Activated naive CD4-positive, alpha-beta T cell treated with anti-CD3 and anti-CD28 coated beads, Interleukin-2, amount 50 U/mL, for 72 hours (primary cell): ENCODE data around the gene TMEM26. TPM values are rescaled to one million over a fixed set of nuclear protein-coding genes. Genes with fewer than 3 reads are reported as not detected.

ENCODE experiments used
- ATAC-seq, 2 donors: fragments of 150-1000 bp; cut with Tn5 transposase; 2 replicates each; pipeline ENCODE4 v1.10.0; 2021; ENCODE audit warnings: mild to moderate bottlenecking in 2 of 2, moderate library complexity in 2 of 2
- DNase-seq, 2 donors: peaks; one replicate each; pipeline ENCODE4 v3.0.0; 2021 to 2022; ENCODE audit warnings: low spot score in 2 of 2
- H3K27ac Mint-ChIP-seq, 2 donors: one replicate each; pipeline ENCODE4 v1.8.0; 2022; ENCODE audit warnings: mild to moderate bottlenecking in 2 of 2, mixed read lengths in 2 of 2
- H3K36me3 Mint-ChIP-seq, 2 donors: one replicate each; pipeline ENCODE4 v1.8.0; 2022; ENCODE audit warnings: mixed read lengths in 2 of 2
- H3K9me3 Mint-ChIP-seq, 2 donors: one replicate each; pipeline ENCODE4 v1.8.0; 2022; ENCODE audit warnings: mixed read lengths in 2 of 2
- total RNA-seq, 2 donors: library from RNA; stranded (reverse); gene quantifications; one replicate each; pipeline ENCODE4 v1.2.3, GENCODE V29; 2022

Gene TMEM26
- total RNA-seq: not detected

DNA sequence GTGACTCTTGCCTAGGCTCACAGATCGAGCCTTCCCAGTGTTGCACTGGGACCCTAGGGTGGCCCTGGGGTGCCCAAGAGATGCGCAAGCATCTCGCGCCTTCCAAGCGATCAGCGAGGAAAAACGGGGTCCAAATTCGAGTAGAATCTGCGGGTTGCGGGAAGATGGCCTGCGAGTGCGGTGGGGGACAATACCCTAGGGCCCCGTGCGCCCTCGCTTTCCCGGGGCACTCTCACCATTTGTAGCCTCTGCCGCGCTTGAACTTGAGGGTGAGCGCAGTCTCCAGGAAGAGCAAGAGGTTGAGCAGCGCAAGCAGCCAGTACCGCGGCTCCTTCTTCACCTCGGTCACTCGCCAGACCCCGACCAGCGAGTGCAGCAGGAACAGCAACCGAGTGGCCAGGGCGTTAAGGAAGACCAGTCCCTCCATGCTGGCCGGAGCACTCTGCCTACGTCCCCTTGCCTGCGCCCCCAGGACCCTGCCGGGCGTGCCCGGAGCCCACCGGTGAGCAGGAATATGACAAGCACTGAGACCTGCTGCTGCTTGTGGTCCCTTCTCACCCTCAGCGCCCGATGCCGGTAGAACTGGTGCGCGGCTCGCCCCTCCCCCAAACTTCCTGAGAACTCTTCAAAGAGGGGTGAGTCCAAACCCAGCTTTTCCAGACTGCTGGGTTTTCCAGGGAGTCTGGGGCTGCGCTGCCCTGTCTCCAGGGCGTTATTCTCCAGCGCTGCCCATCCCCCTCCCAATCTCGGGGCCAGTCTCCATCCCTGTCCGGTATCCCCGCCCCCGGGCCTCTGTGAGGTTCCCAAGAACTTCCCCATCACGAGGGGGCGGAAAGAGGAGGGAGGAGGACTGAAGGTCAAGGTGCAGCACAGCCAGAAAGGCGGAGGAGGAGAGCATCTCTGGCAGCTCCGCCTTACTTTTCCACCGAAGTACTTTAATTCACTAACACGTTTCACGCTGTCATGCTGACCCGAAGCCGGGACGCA lies at the start of gene TMEM26:
TMEM26 (minus strand) TSS at position 727 of the 987 bp plus-strand sequence; CDS start at position 427, 300 bp downstream.
- no peak for ATAC-seq
- Mint-ChIP-seq H3K27ac (no peak within 1 kb of the TSS), H3K9me3 (no peaks in the 10 kb centered on the region), H3K36me3 (no peaks in the 10 kb centered on the region)
- no peak for DNase-seq

DNA sequence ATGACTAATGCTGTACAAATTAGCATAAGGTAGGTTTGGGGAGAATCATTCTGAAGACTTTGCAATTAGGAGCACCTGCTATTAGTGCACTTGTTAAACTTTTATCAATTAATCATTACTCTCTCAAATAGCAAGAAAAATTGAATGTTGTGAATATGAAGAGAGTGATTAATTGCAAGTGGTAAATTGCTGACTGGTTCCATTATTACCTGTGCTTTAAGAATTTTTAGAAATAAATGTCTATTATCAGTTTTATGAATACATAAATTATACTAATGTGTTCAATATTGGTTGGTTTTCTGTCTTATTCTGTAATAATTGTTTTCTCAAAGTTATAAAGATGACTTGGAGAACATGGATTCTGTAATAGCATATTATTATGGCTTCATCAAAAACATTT lies 47.3 kb upstream of the TMEM26 start:
- Mint-ChIP-seq H3K36me3 (no peaks in the 10 kb centered on the region), H3K9me3 (no peaks in the 10 kb centered on the region)

DNA sequence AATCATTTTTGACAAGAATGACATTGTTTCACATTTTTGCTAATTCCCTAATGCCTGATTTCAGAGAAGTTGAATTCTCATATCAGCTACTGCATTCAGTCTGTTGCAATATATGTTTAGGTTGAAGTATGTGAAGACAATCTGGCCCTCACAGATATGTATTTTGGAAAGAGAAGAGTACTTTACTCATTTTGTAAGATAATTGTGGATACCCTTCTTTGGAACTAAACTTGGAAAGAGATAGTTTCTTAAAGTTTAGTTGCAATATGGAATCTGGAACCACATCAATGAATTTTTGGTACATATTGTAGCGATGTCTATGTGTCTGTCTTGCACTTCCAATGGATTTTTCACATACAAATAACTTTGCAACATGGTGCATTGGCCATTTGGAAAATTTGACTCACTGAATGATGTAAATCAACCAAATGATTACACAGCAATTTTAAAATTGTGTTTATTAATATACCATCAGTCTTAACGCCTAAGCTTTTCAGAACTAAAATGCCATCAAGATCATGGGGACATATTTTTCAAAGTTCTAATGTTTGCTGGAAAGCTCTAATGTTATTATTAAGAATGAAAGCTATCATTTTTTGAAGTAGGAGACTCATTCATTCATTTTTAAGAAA lies 39.3 kb upstream of the TMEM26 start:
- no peak for DNase-seq
- H3K9me3 Mint-ChIP-seq: no peaks in the 10 kb centered on the region
- no peak for ATAC-seq
- H3K27ac Mint-ChIP-seq: no peak overlapping the region
- no peaks in the 10 kb centered on the region for H3K36me3 Mint-ChIP-seq

More for the DNA sequence above, 47.3 kb upstream of the TMEM26 start:
- DNase-seq: no peak
- ATAC-seq: no peak
- no peak overlapping the region for H3K27ac Mint-ChIP-seq

DNA sequence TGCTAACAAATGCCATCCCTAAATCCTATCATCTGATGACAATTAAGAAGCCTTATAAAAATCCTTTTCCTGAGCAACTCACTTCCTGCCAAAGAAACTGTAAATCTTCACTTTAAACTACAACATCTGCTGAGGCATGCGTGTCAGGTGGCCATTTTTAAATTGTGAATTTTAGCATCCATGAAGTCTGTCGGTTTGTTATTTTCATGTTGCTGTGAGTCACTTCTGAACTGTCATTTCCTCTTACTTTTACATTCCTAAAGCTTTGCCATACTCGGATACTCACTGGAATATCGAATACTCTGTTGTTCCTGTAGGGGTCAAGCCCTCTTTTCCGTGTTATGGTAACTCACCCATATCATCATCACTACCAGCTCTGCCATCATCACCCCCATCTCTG lies 34.3 kb upstream of the TMEM26 start:
- Mint-ChIP-seq H3K27ac (no peak overlapping the region), H3K9me3 (no peaks in the 10 kb centered on the region), H3K36me3 (no peaks in the 10 kb centered on the region)
- no peak for ATAC-seq
- no peak for DNase-seq

DNA sequence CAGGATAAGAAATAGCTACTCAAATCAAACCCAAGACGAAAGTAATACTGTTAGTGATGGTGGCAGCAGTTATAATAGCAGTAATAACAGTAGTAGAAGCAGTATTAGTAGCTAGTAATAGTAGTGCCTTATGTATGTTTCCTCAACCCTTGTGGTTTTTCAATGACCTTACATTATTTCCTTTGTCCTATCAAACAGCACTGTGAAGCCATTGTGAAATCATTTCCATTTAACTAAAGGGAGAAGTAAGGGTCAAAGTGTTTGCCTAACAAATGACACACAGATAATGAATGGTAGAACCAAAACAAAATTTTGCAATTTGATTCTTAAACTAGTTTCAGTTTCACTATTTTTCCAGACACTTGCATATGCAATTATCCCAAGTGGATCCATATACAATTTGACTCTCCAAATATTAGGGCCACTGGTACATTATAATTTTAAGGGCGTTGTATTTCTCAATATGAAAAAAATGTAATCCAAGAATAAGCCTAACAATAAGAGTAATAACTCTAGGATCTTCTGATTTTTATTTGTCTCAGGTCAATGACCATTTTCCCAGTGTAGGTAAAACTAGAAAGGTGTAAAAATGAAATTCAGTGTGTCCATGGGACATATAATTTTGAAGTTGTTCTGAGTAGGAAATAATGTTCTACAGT lies 33.7 kb upstream of the TMEM26 start:
- Mint-ChIP-seq H3K27ac (no peak overlapping the region), H3K9me3 (no peaks in the 10 kb centered on the region), H3K36me3 (no peaks in the 10 kb centered on the region)
- no peak for DNase-seq
- ATAC-seq: no peak

DNA sequence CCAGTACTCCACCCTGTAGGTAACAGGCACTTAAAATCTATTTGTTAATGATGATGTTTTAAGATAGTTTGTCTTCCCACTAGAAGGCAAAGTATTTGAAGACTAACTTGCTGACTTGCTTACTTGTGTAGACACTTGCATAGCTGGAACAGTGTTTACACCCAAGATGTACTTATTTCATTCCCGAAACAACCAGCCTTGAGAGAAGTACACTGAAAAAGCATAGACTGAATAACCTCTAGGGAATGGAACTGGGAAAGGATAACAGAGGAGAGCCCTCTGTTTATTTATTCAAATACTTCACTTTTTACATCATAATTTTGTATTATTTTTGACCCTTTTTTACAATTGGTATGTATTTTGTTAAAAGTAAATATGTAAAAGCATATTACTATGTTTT lies 33.1 kb upstream of the TMEM26 start:
- ATAC-seq (no peak), DNase-seq (no peak)
- no peak overlapping the region for H3K27ac Mint-ChIP-seq
- H3K36me3 Mint-ChIP-seq: no peaks in the 10 kb centered on the region
- H3K9me3 Mint-ChIP-seq: no peaks in the 10 kb centered on the region

DNA sequence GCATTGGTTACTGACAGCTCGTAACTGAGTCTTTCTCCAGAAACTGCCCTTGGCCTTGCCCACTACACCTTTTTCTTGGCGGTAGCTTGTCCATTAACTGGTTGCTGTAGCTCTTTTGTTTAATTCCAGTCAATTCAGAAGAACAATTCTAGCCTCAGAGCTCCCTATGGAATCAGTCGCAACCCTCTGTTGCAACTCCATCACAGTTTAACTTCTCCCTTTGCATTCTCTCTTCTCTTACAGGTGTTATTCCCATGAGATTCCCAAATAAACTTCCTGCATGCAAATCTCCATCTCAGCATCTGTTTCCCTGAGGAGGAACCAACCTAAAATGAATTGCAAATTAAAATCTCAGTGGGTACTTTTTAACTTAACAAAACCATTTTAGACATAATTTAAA lies 28.4 kb upstream of the TMEM26 start:
- H3K27ac Mint-ChIP-seq: no peak overlapping the region
- ATAC-seq (no peak), DNase-seq (no peak)
- no peaks in the 10 kb centered on the region for H3K36me3 Mint-ChIP-seq
- H3K9me3 Mint-ChIP-seq: no peaks in the 10 kb centered on the region

DNA sequence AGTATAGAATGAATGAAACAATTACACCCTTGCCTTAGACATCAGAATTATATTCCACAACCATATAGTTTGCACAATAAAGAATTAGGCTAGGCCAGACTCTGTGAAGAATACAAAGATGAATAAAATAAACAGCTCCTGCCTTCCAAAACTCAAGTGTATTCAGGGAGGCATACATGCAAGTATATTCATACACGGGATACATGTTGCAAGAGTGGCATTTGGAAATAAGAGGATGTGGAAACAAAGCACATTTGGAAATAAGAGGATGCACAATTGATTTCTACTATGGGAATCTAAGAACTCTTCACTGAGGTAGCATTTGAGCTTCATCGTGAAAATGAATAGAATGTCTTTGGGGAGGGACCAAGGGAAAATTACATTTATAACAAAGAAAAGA lies 27.0 kb upstream of the TMEM26 start:
- ATAC-seq (no peak), DNase-seq (no peak)
- Mint-ChIP-seq H3K36me3 (no peaks in the 10 kb centered on the region), H3K9me3 (no peaks in the 10 kb centered on the region), H3K27ac (no peak overlapping the region)

DNA sequence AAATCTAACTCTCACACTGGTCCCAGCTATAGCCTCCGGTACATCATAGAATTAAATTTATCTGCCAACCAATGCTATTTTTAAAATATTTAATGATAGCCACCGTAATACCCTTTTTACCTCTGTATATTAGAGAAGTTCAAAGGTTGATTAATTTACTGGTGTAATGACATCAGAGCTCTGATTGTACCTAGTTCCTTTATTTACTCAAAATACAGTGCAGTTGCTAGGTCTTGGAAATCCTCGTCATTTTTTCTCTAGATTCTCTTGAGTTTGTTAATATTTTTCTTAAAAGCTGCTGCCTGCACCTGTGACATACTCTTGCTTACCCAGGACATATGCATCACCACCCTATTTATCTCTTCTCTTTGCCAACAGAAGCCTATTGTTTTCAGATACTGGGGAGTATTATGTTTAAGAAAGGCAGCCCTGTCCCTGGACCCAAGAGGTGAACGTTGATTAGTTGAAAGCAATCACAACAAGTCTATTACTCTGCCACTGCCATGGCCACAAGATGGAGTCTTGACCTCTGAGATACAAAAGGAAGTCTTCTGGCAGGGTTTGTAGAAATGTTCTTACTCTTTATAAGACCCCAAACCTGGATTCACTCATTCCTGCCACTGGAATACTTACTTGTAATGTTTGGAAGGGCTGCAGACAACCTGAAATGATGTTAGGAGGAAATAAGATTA lies 25.6 kb upstream of the TMEM26 start:
- no peaks in the 10 kb centered on the region for H3K36me3 Mint-ChIP-seq
- no peaks in the 10 kb centered on the region for H3K9me3 Mint-ChIP-seq
- ATAC-seq (no peak), DNase-seq (no peak)
- H3K27ac Mint-ChIP-seq: no peak overlapping the region

DNA sequence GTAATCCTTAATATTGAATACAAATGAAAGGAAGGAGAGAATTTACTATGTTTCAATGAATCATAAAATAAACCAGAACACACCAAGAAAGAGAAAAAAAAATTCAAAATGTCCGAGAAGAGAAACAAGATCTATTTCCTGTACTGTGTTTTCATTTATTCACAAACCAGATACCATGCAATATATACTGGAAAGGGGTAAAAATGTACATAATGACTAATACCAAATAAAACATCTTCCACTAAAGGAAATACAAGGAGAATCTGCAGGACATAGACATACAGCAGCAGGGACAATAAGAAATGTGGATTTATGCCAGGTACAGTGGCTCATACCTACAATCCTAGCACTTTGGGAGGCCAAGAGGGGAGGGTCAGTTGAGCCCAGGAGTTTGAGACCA lies 24.3 kb upstream of the TMEM26 start:
- Mint-ChIP-seq H3K36me3 (no peaks in the 10 kb centered on the region), H3K9me3 (no peaks in the 10 kb centered on the region), H3K27ac (no peak overlapping the region)
- ATAC-seq: no peak
- no peak for DNase-seq

DNA sequence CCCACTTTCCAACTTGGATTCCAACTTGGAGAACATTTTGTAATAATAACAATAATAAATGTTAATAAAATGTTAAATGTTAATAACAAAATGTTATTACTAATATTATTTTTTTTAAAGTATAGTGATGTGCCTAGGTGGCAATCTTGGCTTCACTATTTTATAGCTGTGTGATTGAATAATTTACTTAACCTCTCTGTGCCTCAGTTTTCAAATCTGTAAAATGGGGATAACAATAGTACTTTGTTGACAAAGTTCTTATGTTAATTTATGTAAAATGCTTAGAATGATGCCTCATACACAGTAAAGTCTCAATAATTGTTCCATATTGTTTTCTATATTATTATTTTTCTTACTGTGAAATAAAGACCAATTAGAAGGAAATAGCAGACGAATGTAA lies 23.3 kb upstream of the TMEM26 start:
- Mint-ChIP-seq H3K27ac (no peak overlapping the region), H3K36me3 (no peaks in the 10 kb centered on the region), H3K9me3 (no peaks in the 10 kb centered on the region)
- ATAC-seq (no peak), DNase-seq (no peak)

DNA sequence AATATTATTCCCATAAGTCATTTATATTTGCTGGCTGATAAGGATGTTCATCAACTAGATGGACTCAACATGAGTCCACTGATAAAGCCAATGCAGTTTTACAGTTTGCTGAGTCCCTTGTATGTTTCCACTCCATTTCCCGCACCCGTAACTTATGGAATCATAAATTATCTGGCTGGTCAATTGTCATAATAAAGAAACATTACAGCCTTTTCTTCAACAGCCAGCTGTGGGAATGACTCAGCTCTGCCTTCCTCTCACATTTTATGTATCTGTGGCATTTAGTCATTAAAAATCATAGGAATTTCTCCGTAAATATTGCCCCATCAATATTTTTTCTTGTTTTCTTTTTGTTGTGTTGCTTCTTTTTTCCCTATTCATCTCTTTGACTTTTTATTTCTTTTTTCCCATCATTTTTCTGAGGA lies 22.3 kb upstream of the TMEM26 start:
- Mint-ChIP-seq H3K27ac (no peak overlapping the region), H3K36me3 (no peaks in the 10 kb centered on the region), H3K9me3 (no peaks in the 10 kb centered on the region)
- DNase-seq (no peak), ATAC-seq (no peak)

DNA sequence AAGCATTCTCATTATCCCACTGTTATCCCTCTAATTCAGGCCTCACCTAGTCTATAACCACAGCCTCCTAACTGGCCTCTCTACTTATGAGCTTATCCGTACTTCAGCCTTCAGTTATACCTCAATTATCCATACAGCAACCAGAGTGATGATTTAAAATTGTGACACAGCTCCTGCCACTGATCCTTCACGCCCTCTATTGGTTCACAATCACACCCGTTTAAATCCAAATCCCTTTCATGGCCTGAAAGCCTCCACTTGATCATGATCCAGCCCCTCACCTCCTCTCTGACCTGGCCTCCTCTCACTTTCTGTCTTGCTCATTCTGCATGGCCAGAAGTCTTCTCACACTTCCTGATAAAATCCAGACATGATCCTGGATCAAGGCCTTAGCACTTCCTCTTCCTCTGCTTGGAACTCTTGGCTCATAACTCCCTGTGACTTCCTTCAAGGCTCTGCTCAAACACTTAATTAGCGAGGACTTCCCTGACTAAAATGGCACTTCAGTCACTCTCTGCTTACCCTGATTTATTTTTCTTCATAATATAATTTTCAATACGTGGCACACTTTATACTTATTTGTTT lies 19.0 kb upstream of the TMEM26 start:
- ATAC-seq (no peak), DNase-seq (no peak)
- Mint-ChIP-seq H3K9me3 (no peaks in the 10 kb centered on the region), H3K27ac (no peak overlapping the region), H3K36me3 (no peaks in the 10 kb centered on the region)

DNA sequence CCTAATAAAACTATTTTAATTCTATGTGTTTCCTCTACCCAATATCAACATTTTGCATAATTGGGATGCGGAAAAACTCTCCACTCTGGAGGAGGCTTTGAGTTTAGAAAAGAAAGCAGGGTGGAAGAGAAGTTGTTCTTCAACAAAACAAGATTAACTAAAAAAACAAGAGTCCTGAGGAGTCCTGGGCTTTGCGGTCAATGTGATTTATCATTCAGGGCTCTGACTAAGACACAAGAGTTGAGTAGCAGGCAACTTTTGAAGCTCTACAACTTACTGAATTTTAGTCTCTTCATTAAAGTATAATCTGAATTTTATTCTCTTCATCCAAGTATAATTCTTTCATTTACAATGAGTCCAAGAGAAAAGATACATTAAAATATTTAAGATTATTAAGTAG lies 18.3 kb upstream of the TMEM26 start:
- Mint-ChIP-seq H3K36me3 (no peaks in the 10 kb centered on the region), H3K27ac (no peak overlapping the region), H3K9me3 (no peaks in the 10 kb centered on the region)
- ATAC-seq (no peak), DNase-seq (no peak)

DNA sequence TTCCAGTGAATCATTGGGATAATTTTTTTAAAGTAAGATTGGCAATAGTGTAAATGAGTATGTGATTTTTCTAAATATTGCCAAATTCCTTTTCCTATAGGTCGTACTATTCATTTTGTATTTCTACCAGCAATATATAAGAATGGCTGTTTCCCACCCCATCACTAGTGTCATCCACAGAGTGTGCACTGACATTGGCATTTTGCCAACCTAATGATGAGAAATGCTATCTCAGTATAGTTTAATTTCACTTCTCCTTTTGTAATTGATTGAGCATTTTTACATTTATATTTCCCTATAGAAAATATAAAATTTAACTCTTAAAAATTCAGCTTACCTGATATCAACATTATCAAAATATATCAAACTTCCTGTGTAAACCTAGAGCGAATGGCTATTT lies 17.6 kb upstream of the TMEM26 start:
- Mint-ChIP-seq H3K9me3 (no peaks in the 10 kb centered on the region), H3K27ac (no peak overlapping the region), H3K36me3 (no peaks in the 10 kb centered on the region)
- ATAC-seq: no peak
- DNase-seq: no peak

DNA sequence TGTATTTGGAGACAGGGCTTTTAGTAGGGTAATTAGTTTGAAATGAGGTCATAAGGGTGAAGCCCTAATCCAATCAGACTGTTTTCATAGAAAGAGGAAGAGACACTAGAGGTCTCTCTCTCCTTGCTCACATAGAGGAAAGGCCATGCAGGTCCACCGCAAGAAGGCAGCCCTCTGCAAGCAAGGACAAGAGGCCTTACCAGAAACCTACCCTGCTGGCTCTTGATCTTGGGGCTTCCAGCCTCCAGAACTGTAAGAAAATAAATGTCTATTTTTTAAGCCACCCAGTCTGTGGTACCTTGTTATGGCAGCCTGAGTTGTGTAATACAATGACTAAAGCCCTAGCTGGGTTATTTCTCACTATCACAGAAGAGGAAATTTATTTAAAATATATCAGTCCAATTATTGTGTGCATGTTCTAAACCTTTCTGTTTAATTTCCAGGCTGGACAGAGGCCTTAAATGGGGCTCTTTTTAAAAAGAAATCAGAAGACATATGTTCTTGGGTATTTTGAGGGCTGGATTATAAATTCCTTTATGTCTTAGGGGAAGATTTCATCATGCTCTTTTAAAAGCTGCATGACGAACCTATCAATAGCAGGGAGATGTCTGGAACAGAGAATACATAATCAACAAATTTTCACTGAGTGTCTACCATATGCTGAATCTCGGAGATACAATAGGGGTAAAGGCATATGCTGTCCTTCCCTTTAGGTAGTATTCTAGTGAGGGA lies 12.9 kb upstream of the TMEM26 start:
- no peaks in the 10 kb centered on the region for H3K36me3 Mint-ChIP-seq
- peaks cover 4 to 7% of the 10 kb centered on the region in 2 donors for H3K9me3 Mint-ChIP-seq
- ATAC-seq (no peak), DNase-seq (no peak)
- no peak overlapping the region for H3K27ac Mint-ChIP-seq
